GM19099 (cell line): ENCODE measurements around the gene NRDE2.

Source experiments
- POLR2A ChIP-seq: IDR thresholded peaks from 3 replicates; pipeline ENCODE4 v1.6.1; 2011; ENCODE audit warnings: low read depth; ENCODE audit not compliant: insufficient read length; ENCODE audit errors: extremely low read depth

The NRDE2 gene, protein sequence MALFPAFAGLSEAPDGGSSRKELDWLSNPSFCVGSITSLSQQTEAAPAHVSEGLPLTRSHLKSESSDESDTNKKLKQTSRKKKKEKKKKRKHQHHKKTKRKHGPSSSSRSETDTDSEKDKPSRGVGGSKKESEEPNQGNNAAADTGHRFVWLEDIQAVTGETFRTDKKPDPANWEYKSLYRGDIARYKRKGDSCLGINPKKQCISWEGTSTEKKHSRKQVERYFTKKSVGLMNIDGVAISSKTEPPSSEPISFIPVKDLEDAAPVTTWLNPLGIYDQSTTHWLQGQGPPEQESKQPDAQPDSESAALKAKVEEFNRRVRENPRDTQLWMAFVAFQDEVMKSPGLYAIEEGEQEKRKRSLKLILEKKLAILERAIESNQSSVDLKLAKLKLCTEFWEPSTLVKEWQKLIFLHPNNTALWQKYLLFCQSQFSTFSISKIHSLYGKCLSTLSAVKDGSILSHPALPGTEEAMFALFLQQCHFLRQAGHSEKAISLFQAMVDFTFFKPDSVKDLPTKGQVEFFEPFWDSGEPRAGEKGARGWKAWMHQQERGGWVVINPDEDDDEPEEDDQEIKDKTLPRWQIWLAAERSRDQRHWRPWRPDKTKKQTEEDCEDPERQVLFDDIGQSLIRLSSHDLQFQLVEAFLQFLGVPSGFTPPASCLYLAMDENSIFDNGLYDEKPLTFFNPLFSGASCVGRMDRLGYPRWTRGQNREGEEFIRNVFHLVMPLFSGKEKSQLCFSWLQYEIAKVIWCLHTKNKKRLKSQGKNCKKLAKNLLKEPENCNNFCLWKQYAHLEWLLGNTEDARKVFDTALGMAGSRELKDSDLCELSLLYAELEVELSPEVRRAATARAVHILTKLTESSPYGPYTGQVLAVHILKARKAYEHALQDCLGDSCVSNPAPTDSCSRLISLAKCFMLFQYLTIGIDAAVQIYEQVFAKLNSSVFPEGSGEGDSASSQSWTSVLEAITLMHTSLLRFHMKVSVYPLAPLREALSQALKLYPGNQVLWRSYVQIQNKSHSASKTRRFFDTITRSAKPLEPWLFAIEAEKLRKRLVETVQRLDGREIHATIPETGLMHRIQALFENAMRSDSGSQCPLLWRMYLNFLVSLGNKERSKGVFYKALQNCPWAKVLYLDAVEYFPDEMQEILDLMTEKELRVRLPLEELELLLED

DNA sequence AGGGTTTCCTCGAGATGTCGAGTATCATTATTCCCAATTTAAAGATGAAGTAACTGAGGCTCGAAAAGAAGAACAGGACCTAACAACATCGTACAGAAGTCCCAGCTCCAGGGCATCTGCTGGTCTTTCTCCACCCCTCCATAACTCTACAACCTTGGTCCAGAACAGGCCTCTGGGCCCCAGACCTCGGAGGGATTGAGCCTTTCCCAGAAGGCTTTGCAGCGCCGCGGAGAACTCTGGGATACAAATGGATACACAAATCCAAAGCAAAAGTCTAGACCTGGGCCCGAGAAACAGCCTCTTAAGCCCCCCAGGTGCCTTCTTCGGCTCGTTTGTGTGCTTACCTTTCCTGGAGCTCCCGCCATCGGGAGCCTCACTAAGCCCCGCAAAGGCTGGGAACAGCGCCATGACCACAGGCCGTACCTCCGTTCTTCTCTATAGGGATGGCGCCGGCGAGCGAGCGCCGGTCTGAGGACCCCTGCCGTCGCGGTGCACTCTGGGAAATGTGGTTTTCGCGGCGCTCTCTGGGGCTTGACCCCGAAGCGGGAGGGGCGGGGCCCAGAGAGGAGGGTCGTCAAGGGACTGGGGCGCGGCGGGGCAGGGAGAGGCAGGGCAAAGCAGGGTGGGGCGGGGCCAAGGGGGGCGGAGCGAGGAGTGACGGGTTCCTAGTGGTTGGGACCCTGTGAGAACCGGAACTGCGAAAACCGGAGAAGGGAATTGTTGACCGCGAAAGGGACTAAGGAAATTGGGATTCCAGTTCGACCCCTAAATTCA, at the start of gene NRDE2:
NRDE2 (minus strand) TSS at position 445 of the 774 bp plus-strand sequence; CDS start at position 408, 37 bp downstream.
- TF ChIP-seq POLR2A: peak; percentile 78

DNA sequence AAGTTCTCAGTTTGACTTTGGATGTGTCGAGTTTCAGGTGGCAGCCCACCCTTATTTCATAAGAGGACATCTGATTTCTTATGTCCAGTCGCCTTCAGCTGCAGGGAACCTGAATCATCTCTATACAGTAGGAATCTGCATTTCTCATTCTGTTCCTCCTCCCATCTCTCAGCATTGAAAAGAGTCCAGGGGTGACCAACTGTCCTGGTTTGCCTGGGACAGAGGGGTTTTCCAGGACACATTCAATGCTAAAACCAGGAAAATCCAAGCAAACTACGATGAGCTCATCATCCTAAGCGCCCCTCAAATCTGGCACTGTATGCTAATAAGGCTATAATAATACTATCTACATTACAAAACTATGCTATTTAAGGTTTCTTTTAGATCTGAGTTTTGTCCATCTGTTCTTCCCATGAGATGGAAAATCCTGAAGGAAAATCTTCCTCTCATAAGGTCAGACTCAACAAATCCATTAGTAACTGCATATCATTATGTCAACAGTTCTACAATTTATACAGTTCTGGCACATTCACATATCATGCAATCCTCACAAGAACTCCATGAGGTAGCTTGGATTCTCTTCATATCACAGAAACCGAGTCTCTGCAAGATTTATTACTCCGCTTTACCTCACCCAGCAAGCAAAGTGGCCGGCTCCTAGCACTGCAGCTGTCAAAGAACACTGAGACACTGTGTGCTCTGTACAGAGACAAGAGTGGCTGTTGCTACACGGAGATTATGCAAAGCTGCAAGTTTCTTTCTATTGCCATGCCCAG, 49.5 kb upstream of the NRDE2 start:
- no peak for TF ChIP-seq POLR2A

DNA sequence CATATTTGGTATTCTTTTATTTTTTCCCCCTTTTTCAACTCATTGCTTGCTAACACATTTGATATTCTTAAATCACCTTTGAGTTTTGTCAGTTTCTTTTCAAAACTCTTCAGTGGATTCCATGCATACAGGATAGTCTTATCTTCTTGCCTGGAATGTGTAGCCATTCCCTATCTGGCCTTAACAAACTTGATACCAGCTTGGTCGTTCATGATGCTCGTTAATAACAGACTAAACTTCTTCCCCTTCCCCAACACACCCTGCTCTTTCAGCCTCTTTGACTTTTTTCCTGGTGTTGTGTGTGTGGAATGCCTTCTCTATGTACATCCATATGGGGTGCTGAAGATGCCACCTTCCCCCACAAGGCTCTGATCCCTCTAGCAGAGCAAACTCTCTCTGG, 47.4 kb upstream of the NRDE2 start:
- TF ChIP-seq POLR2A: no peak

DNA sequence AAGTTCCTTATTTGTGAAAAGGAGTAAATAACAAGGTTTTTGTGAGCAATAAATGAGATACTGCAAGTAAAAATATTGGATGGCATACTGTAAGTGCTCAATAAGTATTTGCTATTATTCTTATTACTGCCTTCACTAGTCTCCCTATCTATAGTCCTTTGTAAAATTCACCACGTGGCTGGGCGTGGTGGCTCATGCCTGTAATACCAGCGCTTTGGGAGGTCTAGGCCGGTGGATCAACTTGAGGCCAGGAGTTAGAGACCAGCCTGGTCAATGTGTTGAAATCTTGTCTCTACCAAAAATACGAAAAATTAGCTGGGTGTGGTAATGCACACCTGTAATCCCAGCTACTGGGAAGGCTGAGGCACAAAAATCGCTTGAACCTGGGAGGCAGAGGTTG, 46.5 kb upstream of the NRDE2 start:
- no peak for TF ChIP-seq POLR2A

DNA sequence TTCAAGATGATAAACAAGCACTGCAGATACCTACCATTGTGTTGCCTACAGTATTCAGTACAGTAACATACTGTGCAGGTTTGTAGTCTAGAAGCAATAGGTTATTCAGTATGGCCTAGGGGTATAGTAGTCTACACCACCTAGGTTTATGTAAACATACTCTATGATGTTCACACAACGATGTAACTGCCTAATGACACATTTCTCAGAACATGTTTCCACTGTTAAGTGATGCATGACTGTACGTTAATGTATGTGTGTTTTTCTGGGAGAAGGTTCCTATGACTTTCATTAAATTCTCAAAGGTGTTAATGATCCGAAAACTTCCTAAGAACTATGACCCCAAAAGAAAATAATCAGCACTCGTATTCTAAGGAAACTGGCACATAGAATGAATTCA, 44.2 kb upstream of the NRDE2 start:
- no peak for TF ChIP-seq POLR2A

DNA sequence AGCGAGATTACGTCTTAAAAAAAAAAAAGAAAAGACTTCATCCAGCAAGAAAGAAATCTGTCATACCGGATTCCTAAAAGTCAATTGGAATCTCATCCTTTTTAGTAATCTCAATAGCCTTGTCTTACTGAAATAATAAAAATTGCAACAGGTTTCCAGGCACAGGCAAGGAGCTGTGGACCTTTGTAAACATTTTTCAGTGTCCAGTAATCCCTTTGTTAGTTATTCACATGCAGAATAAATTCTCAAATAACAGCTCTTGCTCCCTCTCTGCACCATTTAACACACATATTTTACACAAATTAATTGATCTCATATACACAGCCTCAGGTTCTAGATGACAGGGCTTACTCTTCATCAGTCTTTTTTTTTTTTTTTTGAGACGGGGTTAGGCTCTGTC, 43.1 kb upstream of the NRDE2 start:
- no peak for TF ChIP-seq POLR2A

DNA sequence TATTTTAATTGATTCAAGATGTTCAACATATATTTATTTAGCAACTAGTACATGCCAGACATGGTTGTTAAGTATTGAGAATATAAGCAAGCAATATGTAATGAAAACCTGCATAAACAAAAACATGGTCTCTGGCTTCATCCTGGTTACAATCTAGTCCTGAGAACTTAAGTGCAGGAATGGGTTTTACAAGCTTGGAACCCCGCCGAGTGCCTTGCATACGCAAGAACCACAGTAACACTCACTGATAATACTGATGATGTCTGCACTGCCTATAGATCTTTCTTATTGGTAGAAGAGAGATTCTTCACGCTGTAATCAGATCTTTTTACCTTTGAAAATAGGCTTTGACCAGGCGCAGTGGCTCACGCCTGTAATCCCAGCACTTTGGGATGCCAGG, 42.1 kb upstream of the NRDE2 start:
- no peak for TF ChIP-seq POLR2A

DNA sequence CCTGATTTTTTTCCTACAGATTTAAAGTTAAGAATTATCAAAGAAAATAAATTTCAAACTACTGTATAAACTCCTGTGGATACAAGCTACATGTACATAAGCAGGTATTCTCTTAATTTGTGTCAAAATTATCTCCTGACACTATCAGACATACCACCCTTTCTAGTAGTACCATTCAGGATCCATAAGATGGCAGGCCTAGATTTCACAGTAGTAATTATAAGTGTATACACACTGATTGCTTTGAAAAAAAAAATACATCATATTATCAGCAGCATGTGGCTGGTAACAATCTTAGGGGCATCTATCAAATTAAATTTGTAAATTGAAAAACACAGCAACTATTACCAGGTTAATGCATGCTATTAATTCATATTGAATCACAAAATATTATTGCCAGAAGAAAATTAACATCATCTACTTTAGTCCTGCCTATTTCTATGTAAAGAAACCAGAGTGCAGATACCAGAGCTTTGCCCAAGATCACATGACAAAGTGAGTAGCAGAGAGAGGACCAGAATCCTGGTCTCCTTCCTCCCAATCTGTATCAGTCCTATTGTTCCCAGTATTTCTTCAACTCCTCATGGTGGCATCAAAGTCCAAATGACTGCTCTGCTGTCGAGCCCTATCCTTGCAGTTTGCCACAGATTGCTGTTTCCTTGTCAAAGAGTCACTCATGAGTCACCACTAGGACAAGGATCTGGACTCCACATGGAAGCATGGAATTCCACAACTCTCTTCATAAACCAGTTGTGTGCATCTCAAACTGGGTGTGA, 37.4 kb upstream of the NRDE2 start:
- TF ChIP-seq POLR2A: no peak

DNA sequence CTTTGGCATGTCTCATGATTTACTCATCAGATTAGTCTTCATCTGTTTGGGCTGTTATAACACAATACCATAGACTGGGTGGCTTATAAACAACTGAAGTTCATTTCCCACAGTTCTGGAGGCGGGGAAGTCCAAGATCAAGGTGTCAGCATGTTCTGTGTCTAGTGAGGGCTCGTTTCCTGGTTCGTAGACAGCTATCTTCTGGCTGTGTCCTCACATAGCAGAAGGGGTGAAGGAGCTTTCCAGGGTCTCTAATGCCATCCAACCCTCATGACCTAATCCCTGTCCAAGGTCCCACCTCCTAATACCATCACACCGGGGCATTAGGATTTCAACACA, 30.8 kb upstream of the NRDE2 start:
- TF ChIP-seq POLR2A: no peak

DNA sequence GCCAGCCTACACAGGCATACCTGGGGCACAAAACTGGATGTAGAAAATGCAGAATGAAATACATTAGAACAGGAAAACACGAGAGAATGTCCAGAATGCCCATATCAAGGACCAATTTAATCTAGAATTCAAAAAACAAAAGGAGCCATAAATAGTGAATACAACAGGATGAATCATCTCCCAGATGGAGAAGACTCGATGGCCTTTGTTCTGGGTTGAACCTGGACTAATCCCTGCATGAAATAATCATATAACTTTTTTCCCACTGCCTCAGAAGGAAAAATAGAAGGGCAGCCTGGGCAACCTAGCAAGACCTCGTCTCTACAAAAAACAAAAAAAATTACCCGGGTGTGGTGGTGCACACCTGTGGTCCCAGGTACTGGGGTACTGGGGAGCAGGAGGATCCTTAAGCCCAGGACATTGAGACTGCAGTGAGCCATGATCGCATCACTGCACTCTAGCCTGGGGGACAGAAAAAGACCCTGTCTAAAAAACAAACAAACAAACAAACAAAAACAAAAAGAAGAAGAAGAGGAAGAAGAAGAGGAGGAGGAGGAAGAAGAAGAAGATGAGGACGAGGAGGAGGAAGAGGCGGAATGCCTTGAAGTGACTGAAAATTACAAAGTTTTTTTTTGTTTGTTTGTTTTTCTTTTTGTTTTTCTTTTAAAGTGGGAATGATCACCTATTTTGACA, 30.3 kb upstream of the NRDE2 start:
- TF ChIP-seq POLR2A: no peak

DNA sequence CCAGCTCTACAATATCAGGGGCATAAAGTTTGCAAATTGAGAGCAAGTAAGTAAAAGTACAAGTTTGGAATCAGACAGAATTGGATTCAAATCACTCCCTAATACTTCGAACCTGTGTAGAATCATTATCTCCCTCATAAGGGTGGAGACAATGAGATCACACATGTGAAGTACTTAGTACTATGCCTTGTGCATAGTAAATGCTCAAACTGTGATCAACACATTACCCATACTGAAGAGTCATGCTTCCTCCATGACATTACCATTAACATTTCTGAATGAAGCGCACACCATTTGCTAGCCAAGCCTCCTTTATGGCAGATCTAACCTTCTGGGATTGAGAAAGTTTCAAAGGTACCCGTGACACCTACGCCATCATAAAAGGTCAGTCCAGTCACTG, 26.6 kb upstream of the NRDE2 start:
- TF ChIP-seq POLR2A: no peak

DNA sequence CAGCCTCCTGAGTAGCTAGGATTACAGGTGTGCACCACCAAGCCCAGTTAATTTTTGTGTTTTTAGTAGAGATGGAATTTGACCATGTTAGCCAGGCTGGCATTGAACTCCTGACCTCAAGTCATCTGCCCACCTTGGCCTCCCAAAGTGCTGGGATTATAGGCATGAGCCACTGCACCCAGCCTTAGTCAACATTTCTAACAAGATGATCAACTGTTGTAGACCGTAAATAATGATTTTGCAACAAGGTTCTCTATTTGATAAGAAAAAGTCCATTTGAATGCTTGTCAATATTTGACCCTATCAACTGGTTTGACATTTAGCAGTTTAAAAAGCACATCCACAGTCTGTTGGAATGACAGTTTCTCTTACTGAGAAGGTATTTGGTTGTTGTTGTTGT, 25.2 kb upstream of the NRDE2 start:
- no peak for TF ChIP-seq POLR2A

DNA sequence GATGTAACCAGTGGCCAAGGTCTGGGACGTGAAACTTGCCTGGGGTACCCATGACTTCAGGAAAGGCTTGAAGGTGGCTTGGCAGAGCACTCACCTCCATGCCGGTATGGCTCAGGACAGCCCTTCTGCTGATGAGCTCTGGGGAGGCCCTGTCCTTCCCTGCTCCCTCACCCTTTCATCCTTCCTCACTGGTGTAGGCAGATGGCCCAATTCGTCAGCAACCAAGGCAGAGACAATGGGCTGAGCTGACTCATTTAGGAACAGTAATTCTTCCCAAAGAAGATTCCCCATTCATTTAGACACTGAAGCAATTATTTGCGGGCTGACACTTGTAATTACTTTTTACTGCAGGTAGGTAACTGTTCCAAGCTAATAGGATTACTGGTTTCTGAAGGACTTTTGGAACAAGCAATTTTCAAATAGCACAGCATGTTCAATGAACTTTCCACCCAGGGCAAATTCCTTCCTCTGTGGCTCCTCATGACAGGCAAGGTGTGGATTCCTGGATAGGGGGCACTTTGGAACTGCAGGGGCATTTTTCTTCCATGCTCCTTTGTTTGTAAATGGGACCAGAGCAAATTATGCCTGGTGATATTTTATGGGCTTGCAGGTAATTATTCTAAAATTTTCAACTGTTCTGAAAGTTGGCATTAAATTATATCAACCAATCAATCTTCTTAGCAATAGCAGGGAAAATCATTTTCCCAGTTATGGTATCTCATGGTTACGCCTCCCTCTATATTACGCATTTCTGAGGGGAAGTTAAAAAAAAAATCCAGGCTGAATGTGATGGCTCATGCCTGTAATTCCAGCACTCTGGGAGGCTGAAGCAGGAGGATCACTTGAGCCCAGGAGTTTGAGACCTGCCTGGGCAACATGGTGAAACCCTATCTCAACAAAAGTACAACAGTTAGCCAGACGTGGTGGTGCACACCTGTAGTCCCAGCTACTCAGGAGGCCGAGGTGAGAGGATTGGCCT, 24.1 kb upstream of the NRDE2 start:
- TF ChIP-seq POLR2A: no peak
